ENCODE data around the gene TUBB8. TPM values are rescaled to one million over a fixed set of nuclear protein-coding genes. Genes with fewer than 3 reads are reported as not detected.

The TUBB8 gene
- total RNA-seq, result not detected

GRCh38 chr10:48996-49395 lies at the start of gene TUBB8:
Gene TUBB8 (minus strand): TSS chr10:49296. CDS start chr10:49238, 58 bp downstream.

Other genes starting within 250 kb of the TUBB8 start
- 143 TPM for gene ZMYND11, start 86.2 kb upstream of the TUBB8 start, total RNA-seq